ENCODE measurements around the gene DBF4. TPM values are rescaled to one million over a fixed set of nuclear protein-coding genes. Genes with fewer than 3 reads are reported as not detected.
A peak's percentile ranks its signal among the peaks of the same experiment; 100 is the strongest.

DBF4 gene
- total RNA-seq, 1 experiment from 2014 or later = 52.7 TPM

GRCh38 chr7:87934699-87935383 is 58.5 kb downstream of the DBF4 start:
- POLR2A ChIA-PET (ENCODE audit: unreplicated experiment) = no interaction called here
- H4K20me1 ChIP-seq (ENCODE audit: insufficient read depth) = no peaks in the 10 kb centered on the region
- BruUV-seq (replicated peaks) = no TSS peak
- TF ChIP-seq CTCF (conservative IDR thresholded peaks at IDR 0.05) (no peak), EZH2 (IDR thresholded peaks at IDR 0.05; ENCODE audit: low read depth) (no peak)
- H3K36me3 ChIP-seq (ENCODE audit: low read depth) = no peaks in the 10 kb centered on the region
- no peaks in the 10 kb centered on the region for H3K9me3 ChIP-seq (ENCODE audit: insufficient read depth, low read depth)
- H3K4me2 ChIP-seq = peak overlapping the region; percentile 94
- CTCF ChIA-PET = no interaction called here
- H3K4me3 ChIP-seq = peak overlapping the region; percentile 77
- H3K9me2 ChIP-seq (ENCODE audit: insufficient read depth) = no peaks in the 10 kb centered on the region; the same call in 1 of the 2 replicates
- intact Hi-C loops (cut with micrococcal nuclease; ENCODE audit: unreplicated experiment) = loop anchor here (10.0 kb wide), 1 partner anchor 280 kb away; no protein-coding TSS in a partner anchor
- H3K79me2 ChIP-seq (ENCODE audit: low read depth) = no peaks in the 10 kb centered on the region
- no peaks in the 10 kb centered on the region for H3F3A ChIP-seq (ENCODE audit: insufficient read depth, low read depth)
- DNase-seq = no peak
- no peaks in the 10 kb centered on the region for H3K27me3 ChIP-seq (ENCODE audit: insufficient read depth, low read depth)
- no peak overlapping the region for H3K27ac ChIP-seq
- peak overlapping the region; percentile 88 for H2AFZ ChIP-seq
- H3K4me1 ChIP-seq (replicated peaks; ENCODE audit: insufficient read depth) = no peaks in the 10 kb centered on the region

GRCh38 chr7:87935384-87935706 is 59.1 kb downstream of the DBF4 start:
- CTCF ChIA-PET = no interaction called here
- H3K27me3 ChIP-seq (ENCODE audit: insufficient read depth, low read depth) = no peaks in the 10 kb centered on the region

GRCh38 chr7:87941138-87941537 is 64.8 kb downstream of the DBF4 start:
- BruUV-seq (replicated peaks) = no TSS peak
- no peaks in the 10 kb centered on the region for H3K9me3 ChIP-seq (ENCODE audit: insufficient read depth, low read depth)
- POLR2A ChIA-PET (ENCODE audit: unreplicated experiment) = no interaction called here

More at GRCh38 chr7:87935384-87935706, 59.1 kb downstream of the DBF4 start:
- POLR2A ChIA-PET (ENCODE audit: unreplicated experiment) = no interaction called here
- H2AFZ ChIP-seq = no peak overlapping the region
- H3K4me1 ChIP-seq (replicated peaks; ENCODE audit: insufficient read depth) = no peaks in the 10 kb centered on the region
- H3K9me2 ChIP-seq (ENCODE audit: insufficient read depth) = no peaks in the 10 kb centered on the region; the same call in 1 of the 2 replicates
- no peaks in the 10 kb centered on the region for H3K9me3 ChIP-seq (ENCODE audit: insufficient read depth, low read depth)
- TF ChIP-seq CTCF (conservative IDR thresholded peaks at IDR 0.05) (no peak), EZH2 (IDR thresholded peaks at IDR 0.05; ENCODE audit: low read depth) (no peak)
- H3K4me3 ChIP-seq = peak overlapping the region; percentile 77; the same call in 1 of the 2 replicates
- no peaks in the 10 kb centered on the region for H4K20me1 ChIP-seq (ENCODE audit: insufficient read depth)
- no peak for DNase-seq
- H3K79me2 ChIP-seq (ENCODE audit: low read depth) = no peaks in the 10 kb centered on the region
- no peaks in the 10 kb centered on the region for H3F3A ChIP-seq (ENCODE audit: insufficient read depth, low read depth)
- H3K36me3 ChIP-seq (ENCODE audit: low read depth) = no peaks in the 10 kb centered on the region
- BruUV-seq (replicated peaks) = TSS peak; percentile 50
- intact Hi-C loops (cut with micrococcal nuclease; ENCODE audit: unreplicated experiment) = loop anchor here (10.0 kb wide), 1 partner anchor 279 kb away; no protein-coding TSS in a partner anchor
- no peak overlapping the region for H3K27ac ChIP-seq
- peak overlapping the region; percentile 94 for H3K4me2 ChIP-seq

More at GRCh38 chr7:87941138-87941537, 64.8 kb downstream of the DBF4 start:
- Histone ChIP-seq H2AFZ (no peak overlapping the region), H3K4me1 (replicated peaks; ENCODE audit: insufficient read depth) (no peaks in the 10 kb centered on the region), H3K27ac (no peak overlapping the region), H3F3A (ENCODE audit: insufficient read depth, low read depth) (no peaks in the 10 kb centered on the region), H4K20me1 (ENCODE audit: insufficient read depth) (no peaks in the 10 kb centered on the region), H3K36me3 (ENCODE audit: low read depth) (no peaks in the 10 kb centered on the region), H3K4me3 (no peak overlapping the region), H3K27me3 (ENCODE audit: insufficient read depth, low read depth) (no peaks in the 10 kb centered on the region), H3K9me2 (ENCODE audit: insufficient read depth) (no peaks in the 10 kb centered on the region; the same call in 1 of the 2 replicates), H3K79me2 (ENCODE audit: low read depth) (no peaks in the 10 kb centered on the region), H3K4me2 (no peak overlapping the region)
- intact Hi-C loops (cut with micrococcal nuclease; ENCODE audit: unreplicated experiment) = no loop called here
- CTCF ChIA-PET = no interaction called here
- TF ChIP-seq CTCF (conservative IDR thresholded peaks at IDR 0.05) (no peak), EZH2 (IDR thresholded peaks at IDR 0.05; ENCODE audit: low read depth) (no peak)
- DNase-seq = no peak

All from PC-9 (cell line).